Measurements from ENCODE around the gene ODF2. TPM values are rescaled to one million over a fixed set of nuclear protein-coding genes. Genes with fewer than 3 reads are reported as not detected.

ODF2 gene
- total RNA-seq, 1 donor from 2014 or later, result 25.4 TPM

DNA sequence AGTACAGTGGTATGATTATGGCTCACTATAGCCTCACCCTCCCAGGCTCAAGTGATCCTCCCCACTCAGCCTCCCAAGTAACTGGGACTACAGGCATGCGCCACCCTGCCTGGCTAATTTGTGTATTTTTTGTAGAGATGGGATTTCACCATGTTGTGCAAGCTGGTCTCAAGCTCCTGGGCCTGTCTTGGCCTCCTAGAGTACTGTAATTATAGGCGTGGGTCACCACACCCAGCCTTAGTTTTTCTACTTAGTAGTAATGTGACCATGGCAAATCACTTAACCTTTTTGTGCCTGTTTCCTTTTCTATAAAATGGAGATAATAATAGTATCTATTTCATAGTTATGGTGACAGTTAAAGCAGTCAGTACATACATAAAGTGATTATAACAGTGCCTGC is 70.9 kb downstream of the ODF2 start:
- DNase-seq (ENCODE audit: low read depth in 2 of 2), result no peak

DNA sequence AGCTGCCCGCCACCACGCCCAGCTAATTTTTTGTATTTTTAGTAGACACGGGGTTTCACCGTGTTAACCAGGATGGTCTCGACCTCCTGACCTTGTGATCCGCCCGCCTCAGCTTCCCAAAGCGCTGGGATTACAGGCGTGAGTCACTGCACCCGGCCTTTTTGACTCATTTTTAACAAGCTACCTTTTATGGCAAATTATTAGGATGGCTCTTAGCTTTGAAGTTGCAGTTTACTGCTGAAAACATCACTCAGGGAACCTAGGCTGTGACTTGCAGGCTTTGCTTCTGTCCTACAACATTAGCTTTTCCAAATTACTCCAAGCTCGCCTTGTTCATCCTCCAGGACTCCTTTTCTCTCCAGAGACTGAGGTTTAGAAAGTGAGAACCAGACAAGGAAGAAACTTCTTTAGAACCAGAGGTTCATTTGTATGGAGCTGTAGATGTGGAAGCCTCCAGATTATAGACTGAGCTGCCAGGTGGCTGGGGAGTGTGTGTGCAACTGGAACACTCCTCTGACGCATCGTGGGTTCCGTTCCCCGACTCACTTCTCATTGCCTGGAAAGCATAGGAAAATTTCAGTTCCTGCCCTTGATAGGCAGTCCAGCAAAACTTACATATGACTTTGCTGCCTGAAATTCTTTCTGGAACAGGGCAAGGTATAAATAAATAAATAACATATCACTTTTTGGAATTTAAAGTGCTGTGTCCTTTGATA is 72.8 kb downstream of the ODF2 start:
- peak; percentile 83 to 84 for DNase-seq (ENCODE audit: low read depth in 2 of 2)

DNA sequence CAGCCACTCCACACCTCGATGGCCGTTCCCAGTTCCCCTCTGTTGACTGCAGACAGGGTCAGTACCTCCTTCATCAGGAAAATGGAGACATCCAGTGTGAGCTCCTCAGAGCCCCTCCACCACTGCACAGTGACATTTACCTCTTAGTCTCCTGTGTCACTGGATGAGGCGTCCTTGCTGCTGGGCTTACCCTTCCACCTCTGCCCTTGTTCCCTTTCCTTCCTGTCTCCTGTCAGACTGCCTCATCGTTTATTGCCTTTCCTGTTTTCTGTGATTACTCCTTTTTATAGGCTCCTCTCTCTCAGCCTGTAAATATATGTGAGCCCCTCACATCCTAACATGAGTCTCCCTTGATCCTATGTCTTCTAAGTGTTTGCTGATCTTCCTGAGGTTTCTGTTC is 73.4 kb downstream of the ODF2 start:
- DNase-seq (ENCODE audit: low read depth in 2 of 2), result peak; percentile 25 to 57

DNA sequence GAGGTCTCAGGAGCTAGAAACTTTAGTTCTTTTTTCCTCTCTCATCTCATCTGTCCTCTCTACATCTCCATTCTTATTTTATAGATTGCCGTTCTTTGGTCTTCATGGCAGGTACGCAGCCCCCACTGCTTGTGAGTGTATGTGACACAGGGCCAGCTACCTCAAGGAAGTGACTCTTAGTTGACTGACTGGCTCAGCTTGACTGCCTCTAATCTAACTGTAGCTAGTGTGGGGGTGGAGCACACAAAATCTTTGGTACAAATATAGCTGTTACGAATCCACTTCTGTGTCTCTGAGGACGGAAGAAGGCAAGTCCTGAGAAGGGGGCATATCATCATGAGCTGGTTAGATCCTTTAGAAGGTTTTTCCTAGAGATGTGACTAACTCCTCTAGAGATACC is 76.8 kb downstream of the ODF2 start:
- peak in 1 of 2 donors; percentile 14 for DNase-seq (ENCODE audit: low read depth in 2 of 2)

DNA sequence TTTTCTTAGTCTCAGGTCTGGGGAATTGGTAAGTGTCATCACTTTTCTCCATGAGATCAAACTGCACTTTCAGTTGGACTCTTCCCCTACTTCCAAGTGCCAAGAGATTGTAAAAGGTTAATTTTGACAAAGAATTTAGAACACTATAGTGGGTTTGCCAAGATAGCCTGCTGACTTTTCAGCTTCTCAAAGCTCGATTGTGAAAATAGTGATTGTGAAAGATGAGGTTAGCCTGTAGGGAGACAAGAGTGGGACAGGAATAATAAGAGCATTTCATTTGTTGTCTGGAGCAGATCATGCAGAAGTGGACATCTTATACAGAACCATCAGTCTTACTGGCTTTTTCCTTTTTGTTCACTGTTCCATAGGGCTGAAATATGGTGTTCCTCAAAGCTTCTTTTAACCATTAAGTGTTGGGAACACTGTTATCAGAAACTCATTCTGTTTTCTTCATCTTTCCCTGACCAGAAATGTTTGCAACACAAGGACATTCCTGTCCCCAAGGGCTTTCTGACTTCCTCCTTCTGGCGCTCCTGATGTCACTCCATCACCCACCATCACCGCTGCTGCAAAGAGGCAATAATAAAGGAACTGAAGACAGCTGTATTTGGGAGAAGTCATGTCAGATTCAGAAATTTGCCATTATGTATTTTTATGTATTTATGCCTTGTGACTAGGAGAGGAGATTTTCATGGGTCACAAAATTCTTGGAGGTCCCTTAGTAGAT is 85.0 kb downstream of the ODF2 start:
- no peak for DNase-seq (ENCODE audit: low read depth in 2 of 2)

DNA sequence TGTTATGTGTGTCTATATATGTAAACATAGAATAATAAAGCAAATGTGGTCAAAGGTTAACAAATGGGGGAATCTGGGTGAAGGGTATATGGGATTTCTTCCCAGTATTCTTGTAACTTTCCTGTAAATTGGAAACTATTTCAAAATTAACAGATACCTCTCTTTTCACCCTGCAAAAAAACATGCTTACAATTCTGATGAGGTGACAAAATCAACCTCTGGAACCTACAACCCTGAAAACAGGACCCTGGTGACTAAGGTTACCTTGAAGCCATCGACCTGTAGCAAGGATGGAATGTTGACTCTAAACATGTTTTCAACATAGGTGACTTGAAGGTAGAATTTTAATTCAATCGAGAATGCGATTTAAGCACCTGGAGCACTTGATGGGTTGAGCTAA is 90.7 kb downstream of the ODF2 start:
- no peak for DNase-seq (ENCODE audit: low read depth in 2 of 2)

DNA sequence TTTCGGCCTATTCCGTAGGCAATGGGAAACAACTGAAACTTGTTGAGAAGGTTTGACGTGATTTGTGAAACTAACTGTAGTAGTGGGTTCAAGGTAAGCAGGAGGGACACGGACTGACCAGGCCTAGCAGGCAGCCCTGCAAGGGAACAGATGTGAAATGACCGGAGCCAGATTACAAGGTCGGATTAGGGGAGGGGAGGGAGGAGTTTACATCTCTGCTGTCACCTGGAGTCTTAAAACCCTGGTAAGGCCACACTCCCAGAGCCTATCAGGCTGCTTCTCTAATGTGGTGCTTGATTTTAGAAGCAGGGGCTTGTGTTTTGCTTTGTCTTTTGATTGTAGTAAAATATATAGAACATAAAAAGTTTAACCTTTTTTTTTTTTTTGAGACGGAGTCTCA is 93.1 kb downstream of the ODF2 start:
- DNase-seq (ENCODE audit: low read depth in 2 of 2), result no peak

DNA sequence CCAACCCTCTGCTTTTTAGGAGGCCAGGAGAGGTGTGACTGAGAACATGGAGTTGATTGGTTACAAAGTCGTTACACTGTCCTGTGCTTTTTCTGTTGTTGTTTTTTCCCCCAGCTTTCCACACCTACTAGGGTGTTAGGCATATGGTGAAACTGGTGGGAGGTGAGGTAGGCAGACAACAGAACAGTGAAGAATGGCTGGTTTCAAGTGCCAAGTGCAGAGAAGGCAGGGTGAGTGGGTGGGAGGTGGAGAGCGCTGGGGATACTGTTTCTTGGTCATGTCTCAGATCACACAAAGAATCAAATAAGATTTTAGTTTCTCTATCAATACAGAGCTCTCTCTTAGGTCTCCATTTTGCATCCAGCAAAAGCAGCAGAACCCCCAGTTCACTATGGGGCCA is 94.4 kb downstream of the ODF2 start:
- DNase-seq (ENCODE audit: low read depth in 2 of 2), result peak in 1 of 2 donors; percentile 47

Other genes with a start within 250 kb of the ODF2 start
- gene GOLGA2, start 180.0 kb upstream of the ODF2 start, total RNA-seq, result 32.9 and 49.6 TPM in 2 replicates
- 17.5 and 19.6 TPM in 2 replicates for gene SWI5, start 179.7 kb upstream of the ODF2 start, total RNA-seq
- gene TRUB2, start 133.6 kb upstream of the ODF2 start, total RNA-seq, result 22.4 and 26.2 TPM in 2 replicates
- gene COQ4, start 133.2 kb upstream of the ODF2 start, total RNA-seq, result 18.7 and 26.0 TPM in 2 replicates
- 18.5 and 46.8 TPM in 2 replicates for gene SLC27A4, start 115.5 kb upstream of the ODF2 start, total RNA-seq
- 36.0 and 46.4 TPM in 2 replicates for gene URM1, start 84.6 kb upstream of the ODF2 start, total RNA-seq
- gene CERCAM, start 35.1 kb upstream of the ODF2 start, total RNA-seq, result 16.1 and 19.0 TPM in 2 replicates
- gene GLE1, start 48.7 kb downstream of the ODF2 start, total RNA-seq, result 8.5 and 10.9 TPM in 2 replicates
- 412 and 449 TPM in 2 replicates for gene SPTAN1, start 96.6 kb downstream of the ODF2 start, total RNA-seq
- gene DYNC2I2, start 200.8 kb downstream of the ODF2 start, total RNA-seq, result 36.3 and 43.6 TPM in 2 replicates
- gene SET, start 233.2 kb downstream of the ODF2 start, total RNA-seq, result 308 and 320 TPM in 2 replicates
- gene PKN3, start 246.5 kb downstream of the ODF2 start, total RNA-seq, result 8.1 and 8.9 TPM in 2 replicates

Data from lung microvascular endothelial cell (primary cell).